ENCODE data around the gene ZNF597. TPM values are rescaled to one million over a fixed set of nuclear protein-coding genes. Genes with fewer than 3 reads are reported as not detected.

The ZNF597 gene
- total RNA-seq, 1 experiment from 2014 or later: 3.2 TPM

- TF ChIP-seq, protein P1, sequence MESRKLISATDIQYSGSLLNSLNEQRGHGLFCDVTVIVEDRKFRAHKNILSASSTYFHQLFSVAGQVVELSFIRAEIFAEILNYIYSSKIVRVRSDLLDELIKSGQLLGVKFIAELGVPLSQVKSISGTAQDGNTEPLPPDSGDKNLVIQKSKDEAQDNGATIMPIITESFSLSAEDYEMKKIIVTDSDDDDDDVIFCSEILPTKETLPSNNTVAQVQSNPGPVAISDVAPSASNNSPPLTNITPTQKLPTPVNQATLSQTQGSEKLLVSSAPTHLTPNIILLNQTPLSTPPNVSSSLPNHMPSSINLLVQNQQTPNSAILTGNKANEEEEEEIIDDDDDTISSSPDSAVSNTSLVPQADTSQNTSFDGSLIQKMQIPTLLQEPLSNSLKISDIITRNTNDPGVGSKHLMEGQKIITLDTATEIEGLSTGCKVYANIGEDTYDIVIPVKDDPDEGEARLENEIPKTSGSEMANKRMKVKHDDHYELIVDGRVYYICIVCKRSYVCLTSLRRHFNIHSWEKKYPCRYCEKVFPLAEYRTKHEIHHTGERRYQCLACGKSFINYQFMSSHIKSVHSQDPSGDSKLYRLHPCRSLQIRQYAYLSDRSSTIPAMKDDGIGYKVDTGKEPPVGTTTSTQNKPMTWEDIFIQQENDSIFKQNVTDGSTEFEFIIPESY (IDR thresholded peaks at IDR 0.05; ENCODE audit: extremely low read depth, insufficient replicate concordance, low read length): no peak
- TF ChIP-seq POLR2A (IDR thresholded peaks at IDR 0.05; ENCODE audit: borderline replicate concordance, extremely low read depth, insufficient read depth, insufficient read length) (no peak), CBX3 (IDR thresholded peaks at IDR 0.05; ENCODE audit: low read depth) (no peak), ELF1 (IDR thresholded peaks at IDR 0.05; ENCODE audit: borderline replicate concordance, low read depth) (no peak)
These were observed 42.7 kb upstream of the ZNF597 start (continued) for GRCh38 chr16:3485821-3486505.

- BruUV-seq (replicated peaks): no TSS peak
- no peak for ATAC-seq
These were observed 41.9 kb upstream of the ZNF597 start for GRCh38 chr16:3485097-3485745.

More at GRCh38 chr16:3485097-3485745, 41.9 kb upstream of the ZNF597 start:
- Histone ChIP-seq H3K9me3 (ENCODE audit: control insufficient read depth in 1 of 2, insufficient read depth in 1 of 2, low read depth in 1 of 2, low read length in 2 of 2) (no peaks in the 10 kb centered on the region), H3K79me2 (ENCODE audit: insufficient read depth, low read length) (peaks cover 10% of the 10 kb centered on the region; the same call in 1 of the 2 replicates), H3K27ac (ENCODE audit: low read depth, low read length) (no peak overlapping the region), H3K36me3 (ENCODE audit: control insufficient read depth in 1 of 2, insufficient read depth in 2 of 2, low read length in 2 of 2) (peaks cover 17 to 20% of the 10 kb centered on the region in 2 experiments; a peak in 3 of 4 replicates), H4K20me1 (ENCODE audit: insufficient read depth) (no peaks in the 10 kb centered on the region), H3K4me2 (ENCODE audit: low read length) (no peak overlapping the region), H3K4me1 (ENCODE audit: control insufficient read depth in 1 of 2, insufficient read depth in 2 of 2, low read length in 2 of 2) (no peaks in the 10 kb centered on the region), H3K4me3 (replicated peaks in 1 of 2; ENCODE audit: low read depth in 1 of 2, low read length in 2 of 2) (no peak overlapping the region), H3K9ac (ENCODE audit: low read length) (no peak overlapping the region), H3K9me2 (ENCODE audit: insufficient read depth) (no peaks in the 10 kb centered on the region), H3K27me3 (ENCODE audit: insufficient read depth, low read length) (no peaks in the 10 kb centered on the region), H2AFZ (ENCODE audit: low read depth, low read length, poor library complexity, severe bottlenecking) (no peak overlapping the region)
- POLR2A ChIA-PET: no interaction called here
- CTCF ChIA-PET: no interaction called here
- no peak for DNase-seq (ENCODE audit: low read depth, low spot score)
- intact Hi-C loops (cut with micrococcal nuclease): no loop called here
- TF ChIP-seq SIN3A (IDR thresholded peaks at IDR 0.05; ENCODE audit: low read depth) (no peak), ZFX (IDR thresholded peaks at IDR 0.05) (no peak), CEBPB (IDR thresholded peaks at IDR 0.05; ENCODE audit: low read depth) (no peak), SP1 (IDR thresholded peaks at IDR 0.05; ENCODE audit: low read depth) (no peak)
- RAD21 ChIA-PET (ENCODE audit: low non-redundant PET in 1 of 2, low total read pairs in 2 of 2, uncharacterized antibody in 2 of 2, unreplicated experiment in 2 of 2): no interaction called here
